H1 (cell line): ENCODE measurements around the gene RBFOX1. TPM values are rescaled to one million over a fixed set of nuclear protein-coding genes. Genes with fewer than 3 reads are reported as not detected.

ENCODE experiments used
- CTCF ChIA-PET: fragments of 300-600 bp; sonication (Branson Sonifier 250); formaldehyde crosslinking; loops from one replicate; lab custom pipeline; 2021; ENCODE audit not compliant: partially characterized antibody; lab: Charles Lee
- POLR2A ChIA-PET: fragments of 300-600 bp; sonication (Branson Sonifier 250); formaldehyde crosslinking; loops from one replicate; lab custom pipeline; 2021; ENCODE audit warnings: inconsistent platforms; ENCODE audit not compliant: partially characterized antibody; lab: Charles Lee
- DNase-seq, 2 experiments: peaks; one replicate each; pipeline versions ENCODE4 v3.0.0 to v3.0.0-alpha.2; 2010 to 2022; ENCODE audit warnings: low spot score in 2 of 2, low read depth in 1 of 2, mixed read lengths in 1 of 2
- FAIRE-seq: peaks from 2 replicates; lab custom pipeline; 2011; peaks lifted over from hg19 to GRCh38; lab: Jason Lieb, UNC
- H2AFZ ChIP-seq: 2 replicates; pipeline ENCODE4 v1.8.1; 2012; ENCODE audit warnings: low read length, inconsistent platforms
- H2AK5ac ChIP-seq: 2 replicates; pipeline ENCODE4 v1.6.1; 2013; ENCODE audit warnings: low read depth, low read length
- H2BK120ac ChIP-seq: replicated peaks from 2 replicates; pipeline ENCODE3; 2013; ENCODE audit warnings: low read depth, low read length, inconsistent platforms
- H2BK12ac ChIP-seq: 2 replicates; pipeline ENCODE4 v1.6.1; 2013; ENCODE audit warnings: low read depth, low read length
- H2BK15ac ChIP-seq: 2 replicates; pipeline ENCODE4 v1.6.1; 2013; ENCODE audit warnings: low read length
- H2BK20ac ChIP-seq: 2 replicates; pipeline ENCODE4 v1.6.1; 2013; ENCODE audit warnings: low read length
- H2BK5ac ChIP-seq: 2 replicates; pipeline ENCODE4 v1.6.1; 2013; ENCODE audit warnings: low read depth, low read length
- H3K14ac ChIP-seq: 2 replicates; pipeline ENCODE4 v1.6.1; 2013; ENCODE audit warnings: inconsistent platforms; ENCODE audit not compliant: insufficient read length
- H3K18ac ChIP-seq: 2 replicates; pipeline ENCODE4 v1.6.1; 2013; ENCODE audit warnings: low read length; ENCODE audit errors: extremely low read depth
- H3K23ac ChIP-seq: 2 replicates; pipeline ENCODE4 v1.6.1; 2013; ENCODE audit warnings: inconsistent platforms; ENCODE audit not compliant: insufficient read length
- H3K23me2 ChIP-seq: 2 replicates; pipeline ENCODE4 v1.6.1; 2013; ENCODE audit warnings: low read depth, low read length
- H3K27ac ChIP-seq: 2 replicates; pipeline ENCODE4 v1.6.1; 2011; ENCODE audit warnings: low read depth, low read length, inconsistent platforms
- H3K27me3 ChIP-seq, 4 experiments: replicated peaks in 1 of 4; 1 replicate in 1 of 4; 2 replicates in 3 of 4; pipeline versions ENCODE4 v1.6.1 to v1.8.1; 2011 to 2013; ENCODE audit warnings: low read length in 3 of 4, mild to moderate bottlenecking in 3 of 4, inconsistent platforms in 2 of 4, mixed read lengths in 2 of 4, moderate library complexity in 1 of 4; ENCODE audit not compliant: control insufficient read depth in 3 of 4, insufficient read depth in 3 of 4; ENCODE audit errors: extremely low read depth in 1 of 4
- H3K36me3 ChIP-seq, 4 experiments: 2 replicates each; pipeline versions ENCODE4 v1.6.1 to v1.8.1; 2011 to 2013; ENCODE audit warnings: mild to moderate bottlenecking in 4 of 4, low read length in 3 of 4, moderate library complexity in 2 of 4, control low read depth in 1 of 4, inconsistent platforms in 1 of 4; ENCODE audit not compliant: insufficient read depth in 4 of 4, control insufficient read depth in 2 of 4
- H3K4ac ChIP-seq: replicated peaks from 2 replicates; pipeline ENCODE3; 2013; ENCODE audit warnings: low read length, low read depth, mixed read lengths, inconsistent platforms; ENCODE audit not compliant: insufficient read length
- H3K4me1 ChIP-seq, 4 experiments: replicated peaks in 1 of 4; 1 replicate in 1 of 4; 2 replicates in 3 of 4; pipeline versions ENCODE4 v1.6.1 to v1.8.1; 2011 to 2013; ENCODE audit warnings: low read length in 3 of 4, inconsistent platforms in 2 of 4, mixed read lengths in 1 of 4; ENCODE audit not compliant: insufficient read depth in 4 of 4, control insufficient read depth in 3 of 4
- H3K4me2 ChIP-seq, 2 experiments: 2 replicates each; pipeline versions ENCODE4 v1.6.1 to v1.8.1; 2011 to 2013; ENCODE audit warnings: low read depth in 2 of 2, low read length in 2 of 2, control low read depth in 1 of 2, inconsistent platforms in 1 of 2, mild to moderate bottlenecking in 1 of 2; ENCODE audit not compliant: insufficient read depth in 1 of 2
- H3K4me3 ChIP-seq, 4 experiments: fragments of 200-600, 300-600 bp in 1 of 4; sonication (generic), shearing (Covaris generic), sonication (Bioruptor Twin) in 1 of 4; 2 replicates each; pipeline versions ENCODE4 v1.5.1 to v1.8.1; 2011 to 2016; ENCODE audit warnings: low read length in 4 of 4, low read depth in 3 of 4, control low read depth in 2 of 4, inconsistent platforms in 2 of 4, mild to moderate bottlenecking in 2 of 4, mixed read lengths in 1 of 4, moderate library complexity in 1 of 4; ENCODE audit not compliant: insufficient read depth in 2 of 4; ENCODE audit errors: extremely low read depth in 1 of 4
- H3K56ac ChIP-seq: replicated peaks from 2 replicates; pipeline ENCODE3; 2013; ENCODE audit warnings: low read depth, mild to moderate bottlenecking, mixed read lengths, low read length, inconsistent platforms; ENCODE audit not compliant: insufficient read length
- H3K79me1 ChIP-seq: 2 replicates; pipeline ENCODE4 v1.6.1; 2013; ENCODE audit warnings: low read depth, low read length, control low read depth
- H3K79me2 ChIP-seq, 2 experiments: 2 replicates each; pipeline versions ENCODE4 v1.6.1 to v1.8.1; 2012 to 2013; ENCODE audit warnings: low read length in 2 of 2, mild to moderate bottlenecking in 2 of 2, inconsistent platforms in 1 of 2; ENCODE audit not compliant: insufficient read depth in 2 of 2, control insufficient read depth in 1 of 2
- H3K9ac ChIP-seq, 4 experiments: replicated peaks in 1 of 4; 1 replicate in 1 of 4; 2 replicates in 3 of 4; pipeline versions ENCODE4 v1.6.1 to v1.8.1; 2011 to 2013; ENCODE audit warnings: low read depth in 3 of 4, low read length in 3 of 4, control low read depth in 2 of 4, mild to moderate bottlenecking in 2 of 4, moderate library complexity in 2 of 4, inconsistent platforms in 1 of 4; ENCODE audit errors: extremely low read depth in 1 of 4
- H3K9me3 ChIP-seq, 2 experiments: 2 replicates each; pipeline versions ENCODE4 v1.6.1 to v1.8.1; 2012 to 2013; ENCODE audit warnings: mild to moderate bottlenecking in 2 of 2, moderate library complexity in 2 of 2, control low read depth in 1 of 2, inconsistent platforms in 1 of 2, low read depth in 1 of 2, low read length in 1 of 2, mixed read lengths in 1 of 2; ENCODE audit not compliant: insufficient read depth in 2 of 2
- H4K20me1 ChIP-seq, 2 experiments: replicated peaks in 1 of 2; 2 replicates each; pipeline versions ENCODE3 to v1.8.1; 2011 to 2013; ENCODE audit warnings: inconsistent platforms in 2 of 2, low read length in 2 of 2, mild to moderate bottlenecking in 1 of 2; ENCODE audit not compliant: insufficient read depth in 2 of 2, control insufficient read depth in 1 of 2
- H4K5ac ChIP-seq: 2 replicates; pipeline ENCODE4 v1.6.1; 2013; ENCODE audit warnings: low read length, low read depth, mixed read lengths, inconsistent platforms; ENCODE audit not compliant: insufficient read length
- H4K8ac ChIP-seq: 2 replicates; pipeline ENCODE4 v1.8.0; 2013; ENCODE audit warnings: mild to moderate bottlenecking, moderate library complexity, low read length, inconsistent platforms; ENCODE audit not compliant: insufficient read depth; ENCODE audit errors: extremely low read depth
- H4K91ac ChIP-seq: replicated peaks from 2 replicates; pipeline ENCODE3; 2013; ENCODE audit warnings: low read length, mixed read lengths, inconsistent platforms; ENCODE audit not compliant: insufficient read length
- BACH1 ChIP-seq: IDR thresholded peaks from 2 replicates; pipeline ENCODE4 v1.6.1; 2012; ENCODE audit warnings: low read length, improper control_type of control experiment
- BRCA1 ChIP-seq: IDR thresholded peaks from 2 replicates; pipeline ENCODE4 v1.6.1; 2012; ENCODE audit warnings: low read depth, low read length, improper control_type of control experiment
- CBX8 ChIP-seq: fragments of 300-800, 300-1000 bp; sonication (generic); IDR thresholded peaks from 2 replicates; pipeline ENCODE4 v1.7.1; 2016; ENCODE audit warnings: low read depth, low read length, borderline replicate concordance
- CEBPB ChIP-seq: IDR thresholded peaks from 2 replicates; pipeline ENCODE4 v1.6.1; 2012; ENCODE audit warnings: low read depth, low read length
- HDAC2 ChIP-seq, 2 experiments: fragments of 300-600 bp in 1 of 2; sonication (generic) in 1 of 2; IDR thresholded peaks; 2 replicates each; pipeline ENCODE4 v1.6.1; 2011 to 2012; ENCODE audit warnings: low read depth in 2 of 2, low read length in 2 of 2, mild to moderate bottlenecking in 2 of 2, moderate library complexity in 2 of 2, borderline replicate concordance in 1 of 2, inconsistent platforms in 1 of 2
- WGBS, 2 experiments: shearing (Covaris generic) in 1 of 2; methylation state at CpG; one replicate each; pipeline versions ENCODE4 v1.1.6 to v1.1.7; 2013 to 2015; ENCODE audit warnings: low lambda C conversion rate in 2 of 2, mixed read lengths in 2 of 2, inconsistent platforms in 1 of 2, low coverage in 1 of 2, missing lambda C conversion rate in 1 of 2; ENCODE audit not compliant: insufficient replicate concordance in 2 of 2, insufficient coverage in 1 of 2, insufficient read length in 1 of 2; ENCODE audit errors: extremely low coverage in 1 of 2, missing lambda C conversion rate in 1 of 2; 5-methylcytosine and 5-hydroxymethylcytosine counted together
- polyA plus RNA-seq, 7 experiments: library from polyadenylated mRNA; depleted of rRNA in 3 of 7; stranded (reverse) in 5 of 7; unstranded in 2 of 7; fragments of >200 nt in 5 of 7; fragments of 200-250 nt in 2 of 7; gene quantifications; 1 replicate in 5 of 7; 2 replicates in 1 of 7; 4 replicates in 1 of 7; pipeline versions ENCODE4 v1.2.1 to v1.2.3, GENCODE V29; 2011 to 2013; ENCODE audit warnings: missing spikeins in 2 of 7, mixed read lengths in 2 of 7
- total RNA-seq: library from RNA; stranded (reverse); fragmentation: NEBNext Ultra II Directional; extraction: Animal tissue kit (Norgen Biotek cat#: 25700); gene quantifications from 2 replicates; pipeline ENCODE4 v1.2.1, GENCODE V29; 2021

The RBFOX1 gene
- total and polyA plus RNA-seq, 2 of the 8 experiments (the other 6 are each of a cell fraction or from before 2014, with no cell fraction given): 1.7 to 2.8 TPM

- Histone ChIP-seq H3K79me2 (no peaks in the 10 kb centered on the region), H3K23ac (no peak overlapping the region), H3K14ac (no peak overlapping the region), H4K91ac (no peak overlapping the region), H3K9me3 (no peaks in the 10 kb centered on the region), H2AFZ (no peak overlapping the region), H3K18ac (no peak overlapping the region), H3K56ac (no peak overlapping the region), H3K23me2 (no peaks in the 10 kb centered on the region), H3K4me2 (no peak overlapping the region), H3K4me3 (no peak overlapping the region), H4K20me1 (no peaks in the 10 kb centered on the region), H4K5ac (no peak overlapping the region), H2AK5ac (no peak overlapping the region), H2BK5ac (no peak overlapping the region), H2BK120ac (no peak overlapping the region), H3K79me1 (no peaks in the 10 kb centered on the region), H3K4ac (no peak overlapping the region), H3K9ac (no peak overlapping the region)
- 92% methylated on average over 3 of the region's 3 CpGs; no CpG with 5 or more reads in 1 of the 2 experiments for WGBS, 2 experiments
- FAIRE-seq (no peak), DNase-seq (no peak)
- CTCF ChIA-PET: interaction anchor here (0.6 to 1.3 kb wide), 2 partner anchors 11 to 529 kb away, joined by 3 read pairs; no protein-coding TSS in a partner anchor
- TF ChIP-seq HDAC2 (IDR thresholded peaks at IDR 0.05; ENCODE audit: borderline replicate concordance in 1 of 2, low read depth in 2 of 2, low read length in 2 of 2): no peak
- TF ChIP-seq CEBPB: no peak
- no peak for TF ChIP-seq BRCA1
- no peak for TF ChIP-seq CBX8
- no peak for TF ChIP-seq BACH1
- TF ChIP-seq, all 59 proteins: peak for 0
- Histone ChIP-seq H3K36me3 (no peaks in the 10 kb centered on the region; a peak in 1 of 8 replicates), H2BK15ac (no peak overlapping the region), H3K4me1 (peaks cover 0 to 3% (median 2%) of the 10 kb centered on the region in 4 experiments; a peak in 2 of 7 replicates), H4K8ac (no peak overlapping the region), H2BK12ac (no peak overlapping the region; the same call in 1 of the 2 replicates), H2BK20ac (no peak overlapping the region), H3K27ac (no peak overlapping the region), H3K27me3 (no peaks in the 10 kb centered on the region)
- POLR2A ChIA-PET: no interaction called here
Observed at GRCh38 chr16:7746941-7747340, 414.3 kb downstream of the RBFOX1 start.
